ENCODE measurements around the gene SLC12A7.

SLC12A7 gene

GRCh38 chr5:1043327-1043726, 68.5 kb downstream of the SLC12A7 start:
- Histone ChIP-seq H3K4me3 (ENCODE audit: low read depth in 1 of 2, low read length in 1 of 2) (no peak overlapping the region), H3K36me3 (no peaks in the 10 kb centered on the region), H3K4me1 (ENCODE audit: control insufficient read depth in 1 of 2, insufficient read depth in 1 of 2, low read depth in 1 of 2, low read length in 1 of 2) (no peaks in the 10 kb centered on the region), H3K27ac (no peak overlapping the region), H3K9me3 (peaks cover 3% of the 10 kb centered on the region), H3K27me3 (no peaks in the 10 kb centered on the region)
- TF ChIP-seq CTCF (IDR thresholded peaks at IDR 0.05), result no peak

- peaks cover 3% of the 10 kb centered on the region for H3K9me3 ChIP-seq
- no peak overlapping the region for H3K27ac ChIP-seq
- TF ChIP-seq CTCF (IDR thresholded peaks at IDR 0.05), result no peak
- H3K36me3 ChIP-seq, result no peaks in the 10 kb centered on the region
- no peaks in the 10 kb centered on the region for H3K27me3 ChIP-seq
- no peaks in the 10 kb centered on the region for H3K4me1 ChIP-seq (ENCODE audit: control insufficient read depth in 1 of 2, insufficient read depth in 1 of 2, low read depth in 1 of 2, low read length in 1 of 2)
- no peak overlapping the region for H3K4me3 ChIP-seq (ENCODE audit: low read depth in 1 of 2, low read length in 1 of 2)
These were observed 69.2 kb downstream of the SLC12A7 start for GRCh38 chr5:1042626-1043025.

- Histone ChIP-seq H3K27me3 (no peaks in the 10 kb centered on the region), H3K4me3 (ENCODE audit: low read depth in 1 of 2, low read length in 1 of 2) (no peak overlapping the region), H3K36me3 (no peaks in the 10 kb centered on the region), H3K9me3 (peaks cover 3% of the 10 kb centered on the region), H3K27ac (no peak overlapping the region), H3K4me1 (ENCODE audit: control insufficient read depth in 1 of 2, insufficient read depth in 1 of 2, low read depth in 1 of 2, low read length in 1 of 2) (no peaks in the 10 kb centered on the region)
- TF ChIP-seq CTCF (IDR thresholded peaks at IDR 0.05), result no peak
These were observed 70.4 kb downstream of the SLC12A7 start for GRCh38 chr5:1041225-1042143.

GRCh38 chr5:1040571-1040970, 71.3 kb downstream of the SLC12A7 start:
- Histone ChIP-seq H3K4me1 (ENCODE audit: control insufficient read depth in 1 of 2, insufficient read depth in 1 of 2, low read depth in 1 of 2, low read length in 1 of 2) (no peaks in the 10 kb centered on the region), H3K4me3 (ENCODE audit: low read depth in 1 of 2, low read length in 1 of 2) (no peak overlapping the region), H3K27me3 (no peaks in the 10 kb centered on the region), H3K36me3 (no peaks in the 10 kb centered on the region), H3K27ac (no peak overlapping the region), H3K9me3 (peaks cover 3% of the 10 kb centered on the region)
- no peak for TF ChIP-seq CTCF (IDR thresholded peaks at IDR 0.05)

- no peak overlapping the region for H3K27ac ChIP-seq
- no peaks in the 10 kb centered on the region for H3K27me3 ChIP-seq
- no peaks in the 10 kb centered on the region for H3K4me1 ChIP-seq (ENCODE audit: control insufficient read depth in 1 of 2, insufficient read depth in 1 of 2, low read depth in 1 of 2, low read length in 1 of 2)
- H3K9me3 ChIP-seq, result no peaks in the 10 kb centered on the region
- no peak for TF ChIP-seq CTCF (IDR thresholded peaks at IDR 0.05)
- no peak overlapping the region for H3K4me3 ChIP-seq (ENCODE audit: low read depth in 1 of 2, low read length in 1 of 2)
- H3K36me3 ChIP-seq, result no peaks in the 10 kb centered on the region
These were observed 72.1 kb downstream of the SLC12A7 start for GRCh38 chr5:1039706-1040260.
